ENCODE measurements around the gene TARP.

The TARP gene

DNA sequence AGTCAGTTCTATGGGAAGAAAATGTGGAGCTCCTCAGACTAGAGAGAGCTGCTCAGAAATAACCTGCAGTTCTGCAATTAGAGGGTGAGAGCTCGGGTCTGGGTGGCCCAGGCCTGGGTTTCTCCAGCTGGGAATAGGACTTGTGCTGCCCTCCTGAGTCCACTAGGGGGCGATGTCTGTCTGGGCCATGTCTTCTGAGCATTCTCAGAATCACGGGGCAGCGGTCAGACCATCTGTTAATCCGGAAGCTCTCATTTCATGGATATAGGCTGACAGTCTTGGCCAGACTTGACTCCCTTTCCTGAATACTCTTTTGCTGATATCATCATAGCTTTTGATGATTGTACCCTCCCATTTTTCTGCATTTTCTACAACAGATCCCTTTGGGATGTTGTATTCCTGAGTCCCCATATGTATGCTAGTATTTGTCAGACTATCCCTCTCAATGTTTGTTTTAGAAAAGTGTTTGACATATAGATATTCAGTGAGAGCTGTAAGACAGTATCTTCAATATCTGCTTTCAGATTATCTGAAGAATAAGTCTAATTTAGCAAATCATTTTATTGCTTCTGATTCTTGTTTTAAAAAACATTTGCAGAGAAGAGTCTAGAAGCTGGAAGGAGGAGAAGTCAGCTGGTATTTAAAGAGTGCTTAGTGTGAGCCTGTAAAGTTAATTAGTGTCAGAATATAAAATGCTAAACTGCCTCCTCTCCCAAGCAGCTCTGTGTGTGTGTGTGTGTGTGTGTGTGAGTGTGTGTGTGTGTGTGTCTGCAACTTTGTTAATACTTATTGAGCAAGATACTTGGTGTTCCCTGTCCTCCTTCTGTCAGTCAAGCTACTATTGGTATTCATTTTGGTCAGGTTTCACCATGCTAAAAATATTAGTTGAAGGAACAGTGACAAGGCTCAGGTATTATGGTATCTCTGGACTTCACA is 57.4 kb downstream of the TARP start:
- peak; percentile 47 for DNase-seq (ENCODE audit: low read depth)

DNA sequence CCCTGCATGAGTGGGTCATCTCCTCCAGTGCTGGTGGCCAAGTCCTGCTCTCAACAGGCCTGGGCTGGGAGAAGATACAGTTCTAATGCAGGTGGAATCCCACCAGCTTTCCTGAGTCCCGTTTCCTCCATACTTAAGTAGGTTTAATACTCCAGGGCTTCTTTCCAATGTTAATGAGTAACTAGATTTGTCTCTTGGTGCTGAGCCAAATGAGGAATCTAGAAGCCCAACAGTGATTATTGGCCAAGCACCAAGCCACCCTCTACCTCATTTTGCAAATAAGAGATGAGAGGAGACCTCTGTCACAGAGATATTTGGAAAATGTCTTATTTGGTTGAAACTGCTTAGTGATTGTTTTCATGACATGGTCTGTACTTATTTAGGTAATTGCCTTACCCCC is 58.3 kb downstream of the TARP start:
- no peak for DNase-seq (ENCODE audit: low read depth)

DNA sequence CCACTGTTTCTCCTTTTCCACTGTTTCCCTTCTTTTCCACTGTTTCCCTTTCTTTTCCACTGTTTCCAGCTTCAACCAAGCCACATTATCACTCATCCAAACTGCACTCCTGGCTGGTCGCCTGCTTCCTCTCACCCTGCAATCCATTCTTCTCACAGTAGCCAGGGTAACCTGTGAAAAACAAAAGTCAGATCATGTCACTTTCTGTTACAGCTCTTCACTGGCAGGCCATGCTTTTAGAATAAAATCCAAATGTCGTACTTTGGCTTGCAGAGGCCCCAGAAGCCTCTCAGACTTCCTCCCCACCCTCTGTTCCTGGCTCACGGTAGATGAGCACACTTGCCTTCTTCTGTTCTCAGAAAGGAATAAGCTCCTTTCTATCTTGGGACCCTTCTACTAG is 61.5 kb downstream of the TARP start:
- no peak for DNase-seq (ENCODE audit: low read depth)

DNA sequence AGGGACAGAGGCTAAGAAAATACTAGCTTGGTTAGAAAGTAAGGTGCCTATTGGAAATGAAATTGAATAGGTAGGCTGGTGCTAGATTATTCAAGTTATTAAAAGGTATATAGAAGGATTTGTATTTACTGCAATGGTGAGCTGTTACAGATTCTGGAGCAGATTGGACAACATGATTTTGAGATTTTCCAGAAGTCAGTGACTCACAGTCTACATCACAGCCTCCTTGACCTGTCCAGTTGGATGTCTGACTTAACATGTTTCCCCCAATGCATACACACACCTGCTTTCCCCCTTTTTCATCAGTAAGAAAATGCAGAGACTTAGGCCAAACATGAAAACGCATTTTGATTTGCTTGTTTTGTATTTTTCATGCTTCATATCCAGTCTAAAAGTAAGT is 62.0 kb downstream of the TARP start:
- DNase-seq (ENCODE audit: low read depth): no peak

Measured in stimulated activated CD8-positive, alpha-beta memory T cell treated with anti-CD3 and anti-CD28 coated beads, Interleukin-15, amount 100 ng/mL, for 1 hour (primary cell).